ENCODE results near the gene RAB11FIP4. TPM values are rescaled to one million over a fixed set of nuclear protein-coding genes. Genes with fewer than 3 reads are reported as not detected.

Gene RAB11FIP4
- total and polyA plus RNA-seq, 7 donors: 0.66 to 32.5 (median 1.8) TPM

DNA sequence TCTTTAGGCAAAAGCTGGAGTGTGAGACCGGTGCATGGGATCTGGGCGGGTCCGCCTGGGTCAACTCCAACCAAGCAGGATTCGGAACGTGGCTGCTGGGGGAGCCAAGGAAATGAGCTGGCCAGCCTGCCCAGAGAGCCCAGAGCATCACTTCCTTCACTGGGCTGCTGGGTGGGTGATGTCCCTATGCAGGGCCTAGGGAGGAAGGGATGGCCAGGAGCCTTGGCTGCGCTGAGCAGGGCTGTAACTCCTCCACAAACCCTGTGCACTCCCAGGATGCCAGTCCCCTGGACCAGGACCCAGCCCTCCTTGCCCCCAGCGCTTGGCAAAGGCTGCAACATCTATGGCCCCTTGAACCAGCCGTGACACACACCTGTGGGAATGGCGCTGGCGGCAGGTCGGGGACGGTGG lies 138.4 kb downstream of the RAB11FIP4 start:
- no peak for DNase-seq
- TF ChIP-seq POLR2A (IDR thresholded peaks at IDR 0.05) (no peak), POLR2AphosphoS5 (IDR thresholded peaks at IDR 0.05) (no peak), EP300 (IDR thresholded peaks at IDR 0.05) (no peak)
- TF ChIP-seq, protein P1, sequence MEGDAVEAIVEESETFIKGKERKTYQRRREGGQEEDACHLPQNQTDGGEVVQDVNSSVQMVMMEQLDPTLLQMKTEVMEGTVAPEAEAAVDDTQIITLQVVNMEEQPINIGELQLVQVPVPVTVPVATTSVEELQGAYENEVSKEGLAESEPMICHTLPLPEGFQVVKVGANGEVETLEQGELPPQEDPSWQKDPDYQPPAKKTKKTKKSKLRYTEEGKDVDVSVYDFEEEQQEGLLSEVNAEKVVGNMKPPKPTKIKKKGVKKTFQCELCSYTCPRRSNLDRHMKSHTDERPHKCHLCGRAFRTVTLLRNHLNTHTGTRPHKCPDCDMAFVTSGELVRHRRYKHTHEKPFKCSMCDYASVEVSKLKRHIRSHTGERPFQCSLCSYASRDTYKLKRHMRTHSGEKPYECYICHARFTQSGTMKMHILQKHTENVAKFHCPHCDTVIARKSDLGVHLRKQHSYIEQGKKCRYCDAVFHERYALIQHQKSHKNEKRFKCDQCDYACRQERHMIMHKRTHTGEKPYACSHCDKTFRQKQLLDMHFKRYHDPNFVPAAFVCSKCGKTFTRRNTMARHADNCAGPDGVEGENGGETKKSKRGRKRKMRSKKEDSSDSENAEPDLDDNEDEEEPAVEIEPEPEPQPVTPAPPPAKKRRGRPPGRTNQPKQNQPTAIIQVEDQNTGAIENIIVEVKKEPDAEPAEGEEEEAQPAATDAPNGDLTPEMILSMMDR (IDR thresholded peaks at IDR 0.05): no peak
- Histone ChIP-seq H3K9me3 (no peaks in the 10 kb centered on the region), H3K4me3 (no peak overlapping the region), H3K4me1 (peaks cover 0 to 9% (median 8%) of the 10 kb centered on the region in 4 donors), H3K36me3 (no peaks in the 10 kb centered on the region), H3K27me3 (no peaks in the 10 kb centered on the region), H3K27ac (no peak overlapping the region)
- intact Hi-C loops (cut with DNase I): loop anchor here (5.0 kb wide), 1 partner anchor 138 kb away; the partner anchor contains the start of gene RAB11FIP4
- 85 to 96% methylated on average over 12 of the region's 12 CpGs for WGBS, 2 donors

DNA sequence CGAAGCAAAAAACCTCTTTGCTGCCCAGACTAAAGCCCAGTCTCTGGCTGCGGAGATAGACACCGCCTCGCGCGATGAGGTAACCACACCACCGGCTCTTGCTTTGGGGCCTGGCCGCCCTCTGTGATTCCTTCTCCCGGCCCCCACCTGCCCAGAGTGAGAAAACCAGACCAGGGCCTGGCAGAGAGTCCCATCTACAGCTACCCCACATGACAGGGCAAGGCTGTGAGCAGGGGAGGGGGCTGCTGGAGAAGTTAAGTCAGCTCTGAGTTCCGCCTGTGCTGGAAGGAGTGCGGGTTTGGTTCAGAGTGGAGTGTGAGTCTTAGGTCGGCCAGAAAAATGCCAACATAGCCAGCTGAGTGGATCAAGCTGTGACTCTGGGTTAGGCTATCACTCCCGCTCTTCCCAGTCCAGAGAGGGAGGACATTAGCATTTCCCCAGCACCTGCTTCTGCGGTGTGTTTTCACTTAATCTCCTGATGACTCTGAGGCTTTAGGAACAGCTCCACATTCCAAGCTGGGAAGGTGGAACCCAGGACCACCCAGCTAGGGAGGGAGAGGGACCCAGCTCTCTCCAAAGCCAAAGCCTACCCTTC lies 139.0 kb downstream of the RAB11FIP4 start:
- DNase-seq: no peak
- Histone ChIP-seq H3K36me3 (no peaks in the 10 kb centered on the region), H3K27ac (no peak overlapping the region), H3K4me1 (peaks cover 0 to 9% (median 8%) of the 10 kb centered on the region in 4 donors), H3K9me3 (no peaks in the 10 kb centered on the region), H3K4me3 (no peak overlapping the region), H3K27me3 (no peaks in the 10 kb centered on the region)
- TF ChIP-seq, protein P1 (IDR thresholded peaks at IDR 0.05): no peak
- intact Hi-C loops (cut with DNase I): no loop called here
- 89 to 91% methylated on average over 14 of the region's 14 CpGs for WGBS, 2 donors

DNA sequence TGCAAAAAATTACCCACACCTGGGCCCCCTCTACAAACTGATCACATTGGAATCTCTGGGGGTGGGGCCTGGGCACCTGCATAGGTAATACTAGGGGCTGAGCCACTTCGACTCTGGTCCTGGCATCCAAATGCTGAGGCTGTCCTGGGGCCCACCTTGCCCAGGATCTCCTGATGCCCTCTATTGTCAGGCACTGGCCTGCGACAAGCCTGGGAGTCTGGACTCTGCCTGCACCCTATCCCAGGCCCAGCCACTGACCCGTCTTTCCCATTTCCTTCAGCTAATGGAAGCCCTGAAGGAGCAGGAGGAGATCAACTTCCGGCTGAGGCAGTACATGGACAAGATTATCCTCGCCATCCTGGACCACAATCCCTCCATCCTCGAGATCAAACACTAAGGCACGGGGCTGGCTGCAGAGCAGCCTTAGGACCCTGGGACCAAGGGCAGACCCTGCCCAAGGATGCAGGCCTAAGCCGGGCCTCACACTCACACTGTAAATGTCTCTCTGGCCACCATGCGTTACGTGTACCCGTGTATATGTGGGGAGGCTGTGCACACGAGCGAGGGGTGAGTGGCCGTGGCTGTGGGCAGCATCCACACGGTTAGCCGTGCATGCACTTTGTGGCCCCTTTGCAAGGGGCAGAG lies 140.0 kb downstream of the RAB11FIP4 start:
- intact Hi-C loops (cut with DNase I): no loop called here
- Histone ChIP-seq H3K4me1 (peaks cover 0 to 9% (median 8%) of the 10 kb centered on the region in 4 donors), H3K4me3 (no peak overlapping the region), H3K9me3 (no peaks in the 10 kb centered on the region), H3K27me3 (no peaks in the 10 kb centered on the region), H3K27ac (no peak overlapping the region), H3K36me3 (no peaks in the 10 kb centered on the region)
- 94 to 95% methylated on average over 16 of the region's 16 CpGs for WGBS, 2 donors
- no peak for DNase-seq
- TF ChIP-seq, protein P1 (IDR thresholded peaks at IDR 0.05): no peak
- TF ChIP-seq EP300 (IDR thresholded peaks at IDR 0.05) (no peak), POLR2A (IDR thresholded peaks at IDR 0.05) (no peak), POLR2AphosphoS5 (IDR thresholded peaks at IDR 0.05) (no peak)

DNA sequence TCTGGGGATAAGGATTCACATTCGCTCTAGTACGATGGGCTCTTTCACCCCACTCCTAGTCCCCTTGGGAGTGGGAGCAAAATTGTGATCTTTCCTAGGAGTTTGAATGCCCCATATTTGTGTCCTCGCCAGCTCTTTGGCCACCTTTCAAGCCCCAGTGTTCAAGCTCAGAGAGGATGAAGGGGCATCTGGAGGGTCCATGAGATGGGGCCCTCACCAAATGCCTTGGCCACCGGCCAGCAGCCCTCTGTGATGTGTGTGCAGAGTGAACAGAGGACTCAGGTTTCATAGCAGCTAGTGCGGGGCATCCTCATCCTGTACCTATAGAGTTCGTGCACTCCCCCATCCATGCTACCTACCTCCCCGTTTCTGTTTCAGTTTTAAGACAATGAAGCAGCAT lies 140.6 kb downstream of the RAB11FIP4 start:
- WGBS, 2 donors: 92 to 95% methylated on average over 7 of the region's 7 CpGs
- Histone ChIP-seq H3K36me3 (no peaks in the 10 kb centered on the region), H3K4me3 (no peak overlapping the region)

More for the DNA sequence above, 140.6 kb downstream of the RAB11FIP4 start:
- no peak overlapping the region for H3K27ac ChIP-seq
- H3K4me1 ChIP-seq: peaks cover 0 to 9% (median 8%) of the 10 kb centered on the region in 4 donors
- TF ChIP-seq POLR2A (IDR thresholded peaks at IDR 0.05): no peak
- no peak for TF ChIP-seq EP300 (IDR thresholded peaks at IDR 0.05)
- no peak for TF ChIP-seq POLR2AphosphoS5 (IDR thresholded peaks at IDR 0.05)
- TF ChIP-seq, protein P1 (IDR thresholded peaks at IDR 0.05): no peak
- no peaks in the 10 kb centered on the region for H3K27me3 ChIP-seq
- intact Hi-C loops (cut with DNase I): no loop called here
- no peaks in the 10 kb centered on the region for H3K9me3 ChIP-seq
- no peak for DNase-seq
